A549 (cell line): Measurements from ENCODE around the gene CMAS. TPM values are rescaled to one million over a fixed set of nuclear protein-coding genes. Genes with fewer than 3 reads are reported as not detected.

Source experiments
- ATAC-seq, 2 experiments: fragments of 200-7000 bp in 1 of 2; fragments of >200 bp in 1 of 2; cut with Nextera tagmentation in 1 of 2; cut with Tn5 transposase in 1 of 2; 3 replicates each; pipeline versions ENCODE4 v1.8.0 to v1.9.1; 2018 to 2020; ENCODE audit warnings: mild to moderate bottlenecking in 1 of 2, moderate library complexity in 1 of 2
- CTCF ChIA-PET: fragments of 300-600 bp; sonication (Branson Sonifier 250); formaldehyde crosslinking; extraction: SDS; loops from one replicate; lab custom pipeline; 2021; ENCODE audit warnings: antibody characterized with exemption, inconsistent platforms; lab: Yijun Ruan, JAX
- POLR2A ChIA-PET: fragments of 350-600 bp; formaldehyde crosslinking; extraction: SDS; loops from one replicate; lab custom pipeline; 2021; ENCODE audit warnings: antibody characterized with exemption, inconsistent platforms; lab: Yijun Ruan, JAX
- DNase-seq, 2 experiments: peaks; one replicate each; pipeline versions ENCODE4 v3.0.0 to v3.0.0-alpha.2; 2011 to 2016; ENCODE audit warnings: low read depth in 1 of 2, low spot score in 1 of 2
- FAIRE-seq: peaks from 2 replicates; lab custom pipeline; 2011; peaks lifted over from hg19 to GRCh38; lab: Jason Lieb, UNC
- H3K27ac ChIP-seq, 2 experiments: fragments of >200 bp; sonication (Bioruptor Twin); formaldehyde crosslinking; 3 replicates each; pipeline ENCODE4 v1.5.1; 2016 to 2017
- H3K4me1 ChIP-seq: fragments of >200 bp; sonication (Bioruptor Twin); formaldehyde crosslinking; 3 replicates; pipeline ENCODE4 v1.6.1; 2016
- H3K4me2 ChIP-seq: fragments of >200 bp; sonication (Bioruptor Twin); formaldehyde crosslinking; 3 replicates; pipeline ENCODE4 v1.6.1; 2016
- H3K4me3 ChIP-seq: fragments of >200 bp; sonication (Bioruptor Twin); formaldehyde crosslinking; 3 replicates; pipeline ENCODE4 v1.5.1; 2016
- H3K9me3 ChIP-seq: fragments of >200 bp; sonication (Bioruptor Twin); formaldehyde crosslinking; 3 replicates; pipeline ENCODE4 v1.6.1; 2016
- MAFK ChIP-seq: fragments of 450-650 bp; IDR thresholded peaks from 2 replicates; pipeline ENCODE4 v1.6.1; 2014; ENCODE audit not compliant: partially characterized antibody
- NPAS2 ChIP-seq: fragments of 250-450 bp; sonication (Bioruptor Pico); IDR thresholded peaks from 2 replicates; pipeline ENCODE4 v1.8.0; 2022; ENCODE audit warnings: mild to moderate bottlenecking, moderate library complexity, borderline replicate concordance
- REST ChIP-seq: fragments of 200-600 bp; sonication (generic); IDR thresholded peaks from 2 replicates; pipeline ENCODE4 v1.6.1; 2016; ENCODE audit warnings: antibody characterized with exemption, mild to moderate bottlenecking, moderate library complexity
- RFX5 ChIP-seq: fragments of 450-650 bp; IDR thresholded peaks from 2 replicates; pipeline ENCODE4 v1.7.1; 2014; ENCODE audit warnings: antibody characterized with exemption, mild to moderate bottlenecking, moderate library complexity
- WGBS: methylation state at CpG from one replicate; pipeline ENCODE4 v1.1.6; 2017; ENCODE audit errors: missing lambda C conversion rate; 5-methylcytosine and 5-hydroxymethylcytosine counted together
- polyA plus RNA-seq, 4 experiments: library from polyadenylated mRNA; depleted of rRNA in 3 of 4; stranded (reverse); fragments of >200 nt; fragmentation: RNase III in 1 of 4; extraction: RNeasy Plus Mini Kit Qiagen cat#74134 plus additional on column Dnase treatment in 1 of 4; gene quantifications; 2 replicates in 3 of 4; 3 replicates in 1 of 4; pipeline ENCODE4 v1.2.3, GENCODE V29; 2011 to 2017
- TF ChIP-seq, protein P1 (sequence below): fragments of 250-450 bp; sonication (Bioruptor Pico); IDR thresholded peaks from 2 replicates; pipeline ENCODE4 v1.5.0; 2021; ENCODE audit warnings: mild to moderate bottlenecking, moderate library complexity, borderline replicate concordance

The CMAS gene
- polyA plus RNA-seq, 2 of the 4 experiments (the other 2 are of a cell fraction): 47.1 to 68.2 TPM

- H3K4me1 ChIP-seq: no peaks in the 10 kb centered on the region
- no peak overlapping the region for H3K4me2 ChIP-seq
- no peak overlapping the region for H3K4me3 ChIP-seq
- H3K9me3 ChIP-seq: no peaks in the 10 kb centered on the region
- no peak for TF ChIP-seq RFX5
- TF ChIP-seq NPAS2: no peak
- TF ChIP-seq REST: no peak
- no peak for TF ChIP-seq MAFK
- TF ChIP-seq, protein P1, sequence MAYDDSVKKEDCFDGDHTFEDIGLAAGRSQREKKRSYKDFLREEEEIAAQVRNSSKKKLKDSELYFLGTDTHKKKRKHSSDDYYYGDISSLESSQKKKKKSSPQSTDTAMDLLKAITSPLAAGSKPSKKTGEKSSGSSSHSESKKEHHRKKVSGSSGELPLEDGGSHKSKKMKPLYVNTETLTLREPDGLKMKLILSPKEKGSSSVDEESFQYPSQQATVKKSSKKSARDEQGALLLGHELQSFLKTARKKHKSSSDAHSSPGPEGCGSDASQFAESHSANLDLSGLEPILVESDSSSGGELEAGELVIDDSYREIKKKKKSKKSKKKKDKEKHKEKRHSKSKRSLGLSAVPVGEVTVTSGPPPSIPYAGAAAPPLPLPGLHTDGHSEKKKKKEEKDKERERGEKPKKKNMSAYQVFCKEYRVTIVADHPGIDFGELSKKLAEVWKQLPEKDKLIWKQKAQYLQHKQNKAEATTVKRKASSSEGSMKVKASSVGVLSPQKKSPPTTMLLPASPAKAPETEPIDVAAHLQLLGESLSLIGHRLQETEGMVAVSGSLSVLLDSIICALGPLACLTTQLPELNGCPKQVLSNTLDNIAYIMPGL: no peak
- DNase-seq (no peak), FAIRE-seq (no peak), ATAC-seq (no peak)
- POLR2A ChIA-PET: no interaction called here
- H3K27ac ChIP-seq: no peak overlapping the region
- 67% methylated on average over 3 of the region's 3 CpGs for WGBS
- CTCF ChIA-PET: interaction anchor here (1.2 kb wide), 1 partner anchor 225 kb away, joined by 5 read pairs; no protein-coding TSS in a partner anchor
Observed at GRCh38 chr12:22110176-22110575, 64.2 kb downstream of the CMAS start.

Other genes with a start within 250 kb of the CMAS start
- gene ABCC9, start 104.8 kb upstream of the CMAS start, polyA plus RNA-seq (2011; rRNA removed): 0.01 TPM in 2 replicates
- 0.03 TPM in 1 of 3 replicates, not detected in the others for gene ABCC9, start 104.8 kb upstream of the CMAS start, polyA plus RNA-seq (2017; fragmentation: RNase III; extraction: RNeasy Plus Mini Kit Qiagen cat#74134 plus additional on column Dnase treatment)